ENCODE results near the gene ZNRF2. TPM values are rescaled to one million over a fixed set of nuclear protein-coding genes. Genes with fewer than 3 reads are reported as not detected.
A peak's percentile ranks its signal among the peaks of the same experiment; 100 is the strongest.

ZNRF2 gene
- total and polyA plus RNA-seq, 4 donors = 6.4 to 28.1 (median 10.3) TPM

DNA sequence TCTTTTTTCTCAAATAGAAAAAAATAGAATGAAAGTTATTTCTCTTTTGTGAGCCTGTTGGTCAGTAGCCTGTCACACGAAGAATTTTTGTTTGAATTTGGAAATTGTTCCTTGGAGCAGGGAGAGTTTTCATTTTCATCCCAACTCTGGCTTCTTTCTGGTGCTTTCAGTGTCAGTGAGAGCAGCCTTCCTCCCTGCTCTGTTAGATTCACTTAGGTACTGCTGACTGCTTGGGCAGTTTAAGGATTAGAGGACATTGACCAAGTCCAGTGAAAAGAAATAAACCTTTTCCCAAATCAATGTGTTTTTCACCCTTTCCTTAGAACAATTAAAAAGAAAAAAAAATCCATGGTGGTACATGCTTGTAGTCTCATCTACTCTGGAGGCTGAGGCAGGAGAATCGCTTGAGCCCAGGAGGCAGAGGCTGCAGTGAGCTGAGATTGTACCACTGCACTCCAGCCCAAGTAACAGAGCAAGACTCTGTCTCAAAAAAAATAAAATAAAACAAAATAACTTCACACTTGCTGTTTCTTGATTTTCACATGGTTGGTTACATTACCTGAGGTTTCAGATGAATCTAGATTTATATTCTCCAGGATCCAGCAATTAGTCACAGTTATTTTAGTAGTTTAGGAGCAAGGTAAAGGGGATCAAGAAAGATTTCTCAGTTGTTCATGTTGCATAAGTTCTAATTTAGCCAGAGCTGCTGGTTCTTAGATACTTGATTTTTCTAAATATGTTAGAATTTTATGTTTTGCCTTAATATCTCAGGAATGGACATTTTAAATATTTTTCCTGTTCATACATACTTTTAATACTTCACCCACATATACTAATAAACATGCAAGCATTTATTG lies 63.1 kb downstream of the ZNRF2 start:
- no peaks in the 10 kb centered on the region for H3K4me1 ChIP-seq (ENCODE audit: control insufficient read depth, insufficient read depth, low read length)
- no peaks in the 10 kb centered on the region for H3K27me3 ChIP-seq (ENCODE audit: control insufficient read depth, insufficient read depth, low read length)
- no peaks in the 10 kb centered on the region for H3K36me3 ChIP-seq (ENCODE audit: control insufficient read depth, insufficient read depth, low read length)
- H3K4me3 ChIP-seq (ENCODE audit: low read depth, low read length) = no peak overlapping the region
- no peaks in the 10 kb centered on the region for H3K9me3 ChIP-seq (ENCODE audit: control insufficient read depth, insufficient read depth, low read length)
- H3K27ac ChIP-seq (ENCODE audit: low read depth, low read length) = no peak overlapping the region
- 100% methylated on average over 1 of the region's 2 CpGs for WGBS (ENCODE audit: insufficient coverage)
- DNase-seq (ENCODE audit: low read depth in 4 of 6, low spot score in 6 of 6) = no peak

DNA sequence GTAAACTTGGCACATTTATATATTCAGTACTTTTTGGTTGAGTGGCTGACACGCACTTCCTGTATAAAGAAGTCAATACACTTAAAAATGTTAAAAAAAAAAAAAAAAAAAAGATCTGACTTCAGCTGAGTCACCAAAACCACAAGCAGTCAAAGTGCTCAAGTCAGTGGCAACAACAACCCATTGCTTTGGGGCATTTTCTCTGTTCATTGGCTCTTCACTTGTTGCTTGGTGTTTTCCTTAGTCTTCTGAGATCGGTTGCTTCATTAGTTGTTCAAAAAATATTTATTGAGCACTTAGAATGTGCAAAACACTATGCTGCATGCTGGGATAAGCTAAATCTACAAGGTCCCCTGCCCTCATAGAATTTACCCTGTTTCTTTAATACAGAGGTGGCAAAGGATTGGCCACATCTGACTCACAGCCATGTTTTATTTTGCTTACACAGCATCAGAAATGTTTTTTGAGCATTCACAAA lies 63.7 kb downstream of the ZNRF2 start:
- H3K4me3 ChIP-seq (ENCODE audit: low read depth, low read length) = no peak overlapping the region
- no peaks in the 10 kb centered on the region for H3K9me3 ChIP-seq (ENCODE audit: control insufficient read depth, insufficient read depth, low read length)
- DNase-seq (ENCODE audit: low read depth in 4 of 6, low spot score in 6 of 6) = no peak
- no peaks in the 10 kb centered on the region for H3K27me3 ChIP-seq (ENCODE audit: control insufficient read depth, insufficient read depth, low read length)
- WGBS (ENCODE audit: insufficient coverage) = no CpG with 5 or more reads among the region's 2 CpGs
- H3K36me3 ChIP-seq (ENCODE audit: control insufficient read depth, insufficient read depth, low read length) = no peaks in the 10 kb centered on the region
- H3K4me1 ChIP-seq (ENCODE audit: control insufficient read depth, insufficient read depth, low read length) = no peaks in the 10 kb centered on the region
- H3K27ac ChIP-seq (ENCODE audit: low read depth, low read length) = no peak overlapping the region

DNA sequence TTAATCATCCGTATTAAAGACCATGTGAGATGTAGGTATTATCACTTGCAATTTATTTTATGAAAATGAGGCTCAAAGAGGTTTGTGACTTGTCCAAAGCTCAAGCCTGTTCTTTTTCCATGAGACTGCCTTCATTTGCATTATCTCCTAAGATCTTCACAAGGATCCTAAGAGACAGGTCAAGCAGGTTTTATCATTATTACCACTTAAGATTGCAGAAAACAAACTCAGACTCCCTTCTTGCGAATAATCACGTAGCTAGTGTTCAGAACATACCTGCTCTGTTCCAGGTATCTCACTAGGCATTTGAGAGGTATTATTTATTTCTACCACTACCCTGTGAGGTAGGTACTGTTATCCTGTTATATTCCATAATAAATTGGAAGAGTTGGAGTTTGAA lies 64.8 kb downstream of the ZNRF2 start:
- no peak overlapping the region for H3K4me3 ChIP-seq (ENCODE audit: low read depth, low read length)
- DNase-seq (ENCODE audit: low read depth in 4 of 6, low spot score in 6 of 6) = no peak
- H3K27me3 ChIP-seq (ENCODE audit: control insufficient read depth, insufficient read depth, low read length) = no peaks in the 10 kb centered on the region
- H3K36me3 ChIP-seq (ENCODE audit: control insufficient read depth, insufficient read depth, low read length) = no peaks in the 10 kb centered on the region
- H3K4me1 ChIP-seq (ENCODE audit: control insufficient read depth, insufficient read depth, low read length) = no peaks in the 10 kb centered on the region
- no peaks in the 10 kb centered on the region for H3K9me3 ChIP-seq (ENCODE audit: control insufficient read depth, insufficient read depth, low read length)
- no peak overlapping the region for H3K27ac ChIP-seq (ENCODE audit: low read depth, low read length)
- no CpG with 5 or more reads among the region's 3 CpGs for WGBS (ENCODE audit: insufficient coverage)

GRCh38 chr7:30349816-30350215 lies 65.4 kb downstream of the ZNRF2 start:
- no peak for DNase-seq (ENCODE audit: low read depth in 4 of 6, low spot score in 6 of 6)
- Histone ChIP-seq H3K27me3 (ENCODE audit: control insufficient read depth, insufficient read depth, low read length) (no peaks in the 10 kb centered on the region), H3K36me3 (ENCODE audit: control insufficient read depth, insufficient read depth, low read length) (no peaks in the 10 kb centered on the region), H3K4me1 (ENCODE audit: control insufficient read depth, insufficient read depth, low read length) (no peaks in the 10 kb centered on the region), H3K27ac (ENCODE audit: low read depth, low read length) (no peak overlapping the region), H3K9me3 (ENCODE audit: control insufficient read depth, insufficient read depth, low read length) (no peaks in the 10 kb centered on the region), H3K4me3 (ENCODE audit: low read depth, low read length) (no peak overlapping the region)

DNA sequence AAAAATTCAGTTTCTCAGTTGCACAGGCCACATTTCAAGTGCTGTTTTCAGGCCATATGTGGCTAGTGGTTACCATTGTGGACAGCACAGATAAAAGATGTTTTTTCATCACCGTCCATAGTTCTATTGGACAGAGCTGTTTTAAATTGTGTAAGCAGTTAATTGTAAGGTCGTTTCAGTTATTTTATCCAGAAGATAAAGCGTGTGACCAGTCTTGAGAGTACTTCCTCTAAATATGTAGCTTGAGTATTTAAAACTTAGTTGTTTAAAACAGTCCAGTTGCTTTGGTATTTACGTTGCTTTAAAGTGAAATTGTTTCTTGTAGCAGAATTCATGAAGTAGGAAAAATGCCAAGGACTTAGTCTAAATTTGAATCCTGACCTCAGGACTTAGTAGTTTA lies 66.9 kb downstream of the ZNRF2 start:
- Histone ChIP-seq H3K27ac (ENCODE audit: low read depth, low read length) (no peak overlapping the region), H3K4me1 (ENCODE audit: control insufficient read depth, insufficient read depth, low read length) (no peaks in the 10 kb centered on the region), H3K27me3 (ENCODE audit: control insufficient read depth, insufficient read depth, low read length) (no peaks in the 10 kb centered on the region), H3K4me3 (ENCODE audit: low read depth, low read length) (no peak overlapping the region), H3K36me3 (ENCODE audit: control insufficient read depth, insufficient read depth, low read length) (no peaks in the 10 kb centered on the region), H3K9me3 (ENCODE audit: control insufficient read depth, insufficient read depth, low read length) (no peaks in the 10 kb centered on the region)
- DNase-seq (ENCODE audit: low read depth in 4 of 6, low spot score in 6 of 6) = no peak
- WGBS (ENCODE audit: insufficient coverage) = 93% methylated on average over 2 of the region's 4 CpGs

- no peak for DNase-seq (ENCODE audit: low read depth in 4 of 6, low spot score in 6 of 6)
- no peak overlapping the region for H3K4me3 ChIP-seq (ENCODE audit: low read depth, low read length)
- WGBS (ENCODE audit: insufficient coverage) = no CpG with 5 or more reads among the region's 2 CpGs
- H3K9me3 ChIP-seq (ENCODE audit: control insufficient read depth, insufficient read depth, low read length) = no peaks in the 10 kb centered on the region
- no peak overlapping the region for H3K27ac ChIP-seq (ENCODE audit: low read depth, low read length)
- H3K4me1 ChIP-seq (ENCODE audit: control insufficient read depth, insufficient read depth, low read length) = no peaks in the 10 kb centered on the region
- H3K27me3 ChIP-seq (ENCODE audit: control insufficient read depth, insufficient read depth, low read length) = no peaks in the 10 kb centered on the region
- no peaks in the 10 kb centered on the region for H3K36me3 ChIP-seq (ENCODE audit: control insufficient read depth, insufficient read depth, low read length)
These were observed 67.3 kb downstream of the ZNRF2 start for GRCh38 chr7:30351724-30352123.

- no peaks in the 10 kb centered on the region for H3K4me1 ChIP-seq (ENCODE audit: control insufficient read depth, insufficient read depth, low read length)
- no peaks in the 10 kb centered on the region for H3K36me3 ChIP-seq (ENCODE audit: control insufficient read depth, insufficient read depth, low read length)
- no CpG with 5 or more reads among the region's 5 CpGs for WGBS (ENCODE audit: insufficient coverage)
- no peak overlapping the region for H3K27ac ChIP-seq (ENCODE audit: low read depth, low read length)
- H3K4me3 ChIP-seq (ENCODE audit: low read depth, low read length) = no peak overlapping the region
- no peaks in the 10 kb centered on the region for H3K9me3 ChIP-seq (ENCODE audit: control insufficient read depth, insufficient read depth, low read length)
- no peak for DNase-seq (ENCODE audit: low read depth in 4 of 6, low spot score in 6 of 6)
- H3K27me3 ChIP-seq (ENCODE audit: control insufficient read depth, insufficient read depth, low read length) = no peaks in the 10 kb centered on the region
These were observed 67.8 kb downstream of the ZNRF2 start for GRCh38 chr7:30352169-30352568.

GRCh38 chr7:30353532-30353931 lies 69.1 kb downstream of the ZNRF2 start:
- H3K27ac ChIP-seq (ENCODE audit: low read depth, low read length) = no peak overlapping the region
- no CpG with 5 or more reads among the region's 3 CpGs for WGBS (ENCODE audit: insufficient coverage)
- no peak for DNase-seq (ENCODE audit: low read depth in 4 of 6, low spot score in 6 of 6)
- no peaks in the 10 kb centered on the region for H3K9me3 ChIP-seq (ENCODE audit: control insufficient read depth, insufficient read depth, low read length)
- H3K4me3 ChIP-seq (ENCODE audit: low read depth, low read length) = no peak overlapping the region
- H3K27me3 ChIP-seq (ENCODE audit: control insufficient read depth, insufficient read depth, low read length) = no peaks in the 10 kb centered on the region
- no peaks in the 10 kb centered on the region for H3K4me1 ChIP-seq (ENCODE audit: control insufficient read depth, insufficient read depth, low read length)
- no peaks in the 10 kb centered on the region for H3K36me3 ChIP-seq (ENCODE audit: control insufficient read depth, insufficient read depth, low read length)

DNA sequence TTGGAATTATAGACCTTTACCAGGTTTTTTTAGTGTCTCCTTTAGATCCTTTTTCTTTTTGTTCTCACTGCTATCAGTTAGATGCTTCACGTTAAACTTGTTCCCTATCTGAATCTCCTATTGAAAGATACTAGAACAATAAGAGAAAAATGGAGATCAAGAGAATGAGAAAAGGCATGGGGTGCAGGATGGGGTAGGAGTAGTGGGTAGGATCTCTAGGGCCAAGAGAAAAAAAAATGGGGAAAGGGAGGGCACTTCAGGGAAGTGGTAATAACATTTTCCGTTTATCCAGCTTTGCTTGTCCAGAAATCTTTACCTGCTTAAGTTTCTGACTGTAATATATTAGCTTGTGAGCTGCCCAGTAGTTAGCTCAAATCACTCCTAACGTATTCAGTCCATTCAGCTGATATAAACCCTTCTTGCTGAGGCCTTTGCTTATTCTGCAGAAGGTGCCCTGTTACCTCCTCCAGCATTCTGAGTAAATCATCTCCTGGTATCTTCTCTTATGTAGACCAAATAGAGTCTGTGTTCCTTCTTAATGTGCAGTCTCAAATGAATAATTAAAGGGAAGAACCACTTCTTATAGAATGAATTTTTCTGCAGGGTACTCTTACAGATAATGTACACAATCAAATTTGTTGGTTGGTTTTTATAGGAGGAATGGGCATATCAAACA lies 69.7 kb downstream of the ZNRF2 start:
- WGBS (ENCODE audit: insufficient coverage) = 60% methylated on average over 1 of the region's 3 CpGs
- Histone ChIP-seq H3K4me3 (ENCODE audit: low read depth, low read length) (no peak overlapping the region), H3K9me3 (ENCODE audit: control insufficient read depth, insufficient read depth, low read length) (no peaks in the 10 kb centered on the region), H3K27ac (ENCODE audit: low read depth, low read length) (no peak overlapping the region), H3K27me3 (ENCODE audit: control insufficient read depth, insufficient read depth, low read length) (no peaks in the 10 kb centered on the region), H3K36me3 (ENCODE audit: control insufficient read depth, insufficient read depth, low read length) (no peaks in the 10 kb centered on the region), H3K4me1 (ENCODE audit: control insufficient read depth, insufficient read depth, low read length) (no peaks in the 10 kb centered on the region)
- peak in 1 of 6 donors; percentile 26 for DNase-seq (ENCODE audit: low read depth in 4 of 6, low spot score in 6 of 6)

- Histone ChIP-seq H3K36me3 (ENCODE audit: control insufficient read depth, insufficient read depth, low read length) (no peaks in the 10 kb centered on the region), H3K9me3 (ENCODE audit: control insufficient read depth, insufficient read depth, low read length) (no peaks in the 10 kb centered on the region), H3K4me1 (ENCODE audit: control insufficient read depth, insufficient read depth, low read length) (no peaks in the 10 kb centered on the region), H3K27ac (ENCODE audit: low read depth, low read length) (no peak overlapping the region), H3K4me3 (ENCODE audit: low read depth, low read length) (no peak overlapping the region), H3K27me3 (ENCODE audit: control insufficient read depth, insufficient read depth, low read length) (no peaks in the 10 kb centered on the region)
- no peak for DNase-seq (ENCODE audit: low read depth in 4 of 6, low spot score in 6 of 6)
These were observed 70.4 kb downstream of the ZNRF2 start for GRCh38 chr7:30354791-30355190.

Measured in spinal cord (tissue), 10 donors.